Mesendoderm (in vitro differentiated cells): ENCODE data around the gene MUC2.

ENCODE experiments used
- DNase-seq: peaks from one replicate; pipeline ENCODE4 v3.0.0; 2013
- H2AK5ac ChIP-seq: 2 replicates; pipeline ENCODE4 v1.6.1; 2013; ENCODE audit warnings: low read length, inconsistent platforms
- H2BK120ac ChIP-seq: 2 replicates; pipeline ENCODE4 v1.6.1; 2013; ENCODE audit warnings: low read depth, mild to moderate bottlenecking, low read length, moderate library complexity, mixed read lengths
- H2BK15ac ChIP-seq: replicated peaks from 2 replicates; pipeline ENCODE4 v1.6.1; 2013; ENCODE audit warnings: low read depth, mild to moderate bottlenecking, moderate library complexity
- H2BK5ac ChIP-seq: 2 replicates; pipeline ENCODE4 v1.6.1; 2013; ENCODE audit warnings: low read length, inconsistent platforms
- H3K18ac ChIP-seq: 2 replicates; pipeline ENCODE4 v1.6.1; 2013; ENCODE audit warnings: mild to moderate bottlenecking, low read length, mixed read lengths
- H3K23ac ChIP-seq: one replicate; pipeline ENCODE4 v1.6.1; 2013; ENCODE audit warnings: low read length
- H3K27ac ChIP-seq: 2 replicates; pipeline ENCODE4 v1.5.1; 2013; ENCODE audit warnings: low read depth, mild to moderate bottlenecking, inconsistent platforms, low read length, moderate library complexity
- H3K27me3 ChIP-seq: 2 replicates; pipeline ENCODE4 v1.6.1; 2013; ENCODE audit warnings: low read length, control low read depth, mild to moderate bottlenecking, inconsistent platforms; ENCODE audit not compliant: insufficient read depth, poor library complexity
- H3K36me3 ChIP-seq: 2 replicates; pipeline ENCODE4 v1.6.1; 2013; ENCODE audit warnings: low read length, inconsistent platforms; ENCODE audit not compliant: control insufficient read depth, insufficient read depth
- H3K4ac ChIP-seq: one replicate; pipeline ENCODE4 v1.6.1; 2013; ENCODE audit warnings: low read depth, mild to moderate bottlenecking, low read length, moderate library complexity
- H3K4me1 ChIP-seq: 2 replicates; pipeline ENCODE4 v1.6.1; 2013; ENCODE audit warnings: low read depth, low read length, inconsistent platforms; ENCODE audit not compliant: control insufficient read depth
- H3K4me2 ChIP-seq: 2 replicates; pipeline ENCODE4 v1.6.1; 2013; ENCODE audit warnings: low read length
- H3K4me3 ChIP-seq: 2 replicates; pipeline ENCODE4 v1.5.1; 2013; ENCODE audit warnings: mild to moderate bottlenecking, low read length
- H3K56ac ChIP-seq: one replicate; pipeline ENCODE4 v1.6.1; 2013; ENCODE audit warnings: low read length
- H3K79me1 ChIP-seq: 2 replicates; pipeline ENCODE4 v1.6.1; 2013; ENCODE audit warnings: low read length, inconsistent platforms
- H3K79me2 ChIP-seq: 2 replicates; pipeline ENCODE4 v1.6.1; 2013; ENCODE audit warnings: mild to moderate bottlenecking, low read length; ENCODE audit not compliant: control insufficient read depth, insufficient read depth
- H3K9ac ChIP-seq: 2 replicates; pipeline ENCODE4 v1.6.1; 2013; ENCODE audit warnings: low read length, inconsistent platforms
- H4K5ac ChIP-seq: one replicate; pipeline ENCODE4 v1.6.1; 2013; ENCODE audit warnings: low read length
- H4K8ac ChIP-seq: one replicate; pipeline ENCODE4 v1.6.1; 2013; ENCODE audit warnings: low read depth, mild to moderate bottlenecking, control low read depth, low read length, moderate library complexity
- WGBS: extraction: QIAGEN DNeasy Blood & Tissue Kit; methylation state at CpG from one replicate; pipeline ENCODE4 v1.1.7; 2013; ENCODE audit warnings: low lambda C conversion rate, missing lambda C conversion rate; ENCODE audit not compliant: insufficient coverage; ENCODE audit errors: extremely low coverage; 5-methylcytosine and 5-hydroxymethylcytosine counted together

Gene MUC2

DNA sequence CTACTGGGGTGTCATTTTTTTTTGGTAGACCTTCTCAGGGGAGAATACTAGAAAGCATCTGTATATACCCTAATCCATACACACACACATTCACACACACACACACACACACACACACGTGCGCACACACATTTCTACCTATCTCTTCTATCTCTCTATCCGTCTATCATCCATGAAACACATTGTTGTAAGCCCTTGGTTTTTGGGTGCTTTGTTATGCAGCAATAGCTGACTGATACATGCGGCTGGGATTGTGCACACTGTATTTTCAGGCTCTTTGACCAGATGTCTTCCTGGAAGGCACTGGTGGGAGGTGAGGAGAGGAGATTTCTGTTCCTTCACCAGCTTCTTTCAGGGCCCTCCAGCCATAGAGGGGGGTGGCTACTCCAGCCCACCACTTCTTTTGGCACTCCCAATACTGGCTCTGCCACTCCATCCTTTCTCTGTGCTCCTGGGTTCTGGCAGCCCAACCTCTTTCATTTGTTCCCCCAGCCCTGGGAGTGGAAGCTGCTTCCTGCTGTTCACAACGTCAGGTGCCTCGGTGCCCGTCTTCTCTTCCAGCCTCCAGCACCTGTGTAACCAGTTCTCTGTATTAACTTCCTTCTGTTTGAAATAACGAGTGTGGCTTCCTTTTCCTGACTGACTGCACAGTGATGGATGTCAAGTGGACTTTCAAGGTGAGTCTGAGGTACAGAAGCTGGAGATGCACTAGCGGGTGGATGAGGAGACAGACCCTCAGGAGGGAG lies 12.4 kb upstream of the MUC2 start:
- no CpG with 5 or more reads among the region's 9 CpGs for WGBS
- Histone ChIP-seq H2BK15ac (no peak overlapping the region), H3K4me3 (no peak overlapping the region), H3K36me3 (no peaks in the 10 kb centered on the region), H3K4me1 (no peaks in the 10 kb centered on the region), H3K27me3 (no peaks in the 10 kb centered on the region), H3K79me1 (no peaks in the 10 kb centered on the region), H3K4me2 (no peak overlapping the region), H3K9ac (no peak overlapping the region), H3K4ac (no peak overlapping the region), H3K27ac (no peak overlapping the region), H3K79me2 (no peaks in the 10 kb centered on the region), H4K8ac (no peak overlapping the region), H3K56ac (no peak overlapping the region), H3K18ac (no peak overlapping the region), H3K23ac (no peak overlapping the region), H2BK5ac (no peak overlapping the region), H4K5ac (no peak overlapping the region), H2AK5ac (no peak overlapping the region), H2BK120ac (no peak overlapping the region)
- no peak for DNase-seq

DNA sequence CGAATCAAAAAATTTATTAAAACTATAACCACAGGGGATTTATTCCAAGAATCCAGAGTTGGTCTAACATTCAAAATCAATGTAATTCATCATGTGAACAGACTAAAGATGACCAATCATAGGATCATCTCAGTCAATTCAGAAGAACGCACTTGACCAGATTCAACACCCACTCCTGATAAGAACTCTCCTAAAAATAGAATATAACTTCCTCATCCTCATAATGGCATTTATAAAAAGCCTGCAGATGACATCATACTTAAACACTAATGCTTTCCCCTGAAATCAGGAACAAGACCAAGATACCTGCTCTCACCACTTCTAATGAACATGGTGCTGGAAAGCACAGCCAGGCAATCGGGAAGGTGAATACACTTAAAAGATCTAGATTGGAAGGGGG lies 10.5 kb upstream of the MUC2 start:
- H2BK5ac ChIP-seq, result no peak overlapping the region
- H4K5ac ChIP-seq, result no peak overlapping the region
- H3K23ac ChIP-seq, result no peak overlapping the region
- H3K36me3 ChIP-seq, result no peaks in the 10 kb centered on the region
- no peak overlapping the region for H3K9ac ChIP-seq
- H2BK15ac ChIP-seq, result no peak overlapping the region
- H3K18ac ChIP-seq, result no peak overlapping the region
- no peaks in the 10 kb centered on the region for H3K79me1 ChIP-seq
- H3K27me3 ChIP-seq, result no peaks in the 10 kb centered on the region
- H3K4me3 ChIP-seq, result no peak overlapping the region
- no CpG with 5 or more reads among the region's 3 CpGs for WGBS
- H2BK120ac ChIP-seq, result no peak overlapping the region
- no peaks in the 10 kb centered on the region for H3K79me2 ChIP-seq
- H2AK5ac ChIP-seq, result no peak overlapping the region
- H3K4ac ChIP-seq, result no peak overlapping the region
- H3K56ac ChIP-seq, result no peak overlapping the region
- H3K4me2 ChIP-seq, result no peak overlapping the region
- no peaks in the 10 kb centered on the region for H3K4me1 ChIP-seq
- H4K8ac ChIP-seq, result no peak overlapping the region
- no peak for DNase-seq
- no peak overlapping the region for H3K27ac ChIP-seq

DNA sequence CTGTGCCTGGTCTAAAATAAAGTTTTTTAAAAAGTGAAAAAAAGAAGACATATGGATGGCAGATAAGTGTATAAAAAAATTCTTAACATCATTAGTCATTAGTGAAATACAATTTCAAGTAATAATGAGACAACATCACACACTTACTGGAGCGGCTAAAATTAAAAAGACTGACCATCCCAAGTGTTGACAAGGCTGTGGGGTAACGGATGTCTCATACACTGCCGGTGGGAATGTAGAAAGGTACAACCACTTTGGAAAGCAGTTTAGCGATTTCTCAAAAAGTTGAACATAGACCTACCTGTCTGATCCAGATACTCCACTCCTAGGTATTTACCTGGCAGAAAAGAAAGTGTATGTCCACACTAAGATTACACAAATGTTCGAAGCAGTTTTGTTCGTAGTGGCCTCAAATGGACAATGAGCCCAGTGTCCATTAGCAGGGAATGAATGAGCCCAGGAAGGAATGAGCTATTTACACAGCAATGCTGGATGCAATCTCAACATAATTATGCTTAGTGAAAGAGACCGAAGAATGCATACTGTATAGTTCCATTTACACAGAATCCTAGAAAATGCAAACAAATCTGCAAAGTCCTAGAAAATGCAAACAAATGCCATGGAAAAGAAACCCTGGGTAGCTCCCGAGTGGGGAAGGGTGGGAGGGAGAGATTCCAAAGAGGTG lies 6.7 kb upstream of the MUC2 start:
- Histone ChIP-seq H4K8ac (no peak overlapping the region), H3K56ac (no peak overlapping the region), H3K4me1 (no peaks in the 10 kb centered on the region), H3K27ac (no peak overlapping the region), H2BK120ac (no peak overlapping the region), H3K27me3 (no peaks in the 10 kb centered on the region), H3K18ac (no peak overlapping the region), H3K4me2 (no peak overlapping the region), H2BK15ac (no peak overlapping the region), H3K23ac (no peak overlapping the region), H4K5ac (no peak overlapping the region), H3K79me2 (no peaks in the 10 kb centered on the region), H3K4me3 (no peak overlapping the region), H2BK5ac (no peak overlapping the region), H3K4ac (no peak overlapping the region), H3K9ac (no peak overlapping the region), H2AK5ac (no peak overlapping the region), H3K36me3 (no peaks in the 10 kb centered on the region), H3K79me1 (no peaks in the 10 kb centered on the region)
- no peak for DNase-seq
- no CpG with 5 or more reads among the region's 8 CpGs for WGBS

- H3K79me1 ChIP-seq, result no peaks in the 10 kb centered on the region
- H2AK5ac ChIP-seq, result no peak overlapping the region
- H3K56ac ChIP-seq, result no peak overlapping the region
- no peak overlapping the region for H2BK5ac ChIP-seq
- H3K36me3 ChIP-seq, result no peaks in the 10 kb centered on the region
- no peak overlapping the region for H3K4ac ChIP-seq
- no peaks in the 10 kb centered on the region for H3K79me2 ChIP-seq
- no peak overlapping the region for H2BK120ac ChIP-seq
- no peak overlapping the region for H2BK15ac ChIP-seq
- no peak overlapping the region for H3K27ac ChIP-seq
- no peak overlapping the region for H3K4me2 ChIP-seq
- H3K9ac ChIP-seq, result no peak overlapping the region
- no peaks in the 10 kb centered on the region for H3K27me3 ChIP-seq
- H3K4me1 ChIP-seq, result no peaks in the 10 kb centered on the region
- no peak overlapping the region for H4K5ac ChIP-seq
- no peak overlapping the region for H3K4me3 ChIP-seq
- no peak overlapping the region for H4K8ac ChIP-seq
- no peak overlapping the region for H3K18ac ChIP-seq
- no peak overlapping the region for H3K23ac ChIP-seq
- DNase-seq, result no peak
Measured at GRCh38 chr11:1069740-1070139, 4.9 kb upstream of the MUC2 start.

DNA sequence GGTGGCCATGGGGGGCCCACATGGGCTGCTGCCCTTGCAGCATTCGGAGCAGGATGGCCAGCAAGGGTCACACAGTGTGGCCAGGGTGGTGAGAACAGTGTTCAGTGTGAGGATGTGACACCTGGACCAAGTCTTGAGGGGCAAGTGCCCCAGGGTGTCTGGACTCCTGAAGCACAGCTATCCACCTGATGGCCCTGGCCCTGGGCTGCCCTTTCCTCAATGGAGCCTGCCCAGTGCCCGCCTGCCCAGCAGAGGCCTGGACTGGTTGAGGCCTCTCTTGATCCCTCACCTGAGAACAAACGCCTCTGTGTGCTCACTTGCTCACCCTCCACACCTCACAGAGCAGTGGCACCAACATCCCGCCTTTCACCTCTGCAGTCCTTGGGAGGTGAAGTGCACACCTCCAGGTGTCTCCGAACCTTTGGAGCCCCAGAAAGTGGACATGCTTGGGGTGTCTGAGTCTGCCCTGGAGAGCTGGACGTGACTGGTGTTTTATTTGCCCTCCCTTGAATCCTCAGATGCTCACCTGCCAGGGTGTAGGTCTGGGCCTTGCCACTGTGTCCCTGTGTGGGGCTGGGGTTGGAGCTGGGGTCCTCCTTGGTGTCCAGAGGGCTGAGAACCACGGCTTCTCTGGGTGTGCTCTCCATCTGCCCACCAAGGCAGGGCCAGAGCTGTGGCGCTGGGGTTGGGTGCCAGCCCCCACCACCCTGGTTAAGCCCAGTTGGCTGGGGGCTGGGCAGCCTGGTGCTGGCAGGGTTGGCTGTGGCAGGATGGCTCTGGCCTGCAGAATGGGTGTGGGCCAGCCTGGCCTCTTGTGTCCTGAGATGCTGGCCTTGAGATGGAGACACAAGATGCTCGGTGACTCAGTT lies 3.8 kb upstream of the MUC2 start:
- no peak for DNase-seq
- H3K27me3 ChIP-seq, result no peaks in the 10 kb centered on the region
- no peaks in the 10 kb centered on the region for H3K4me1 ChIP-seq
- H3K79me2 ChIP-seq, result no peaks in the 10 kb centered on the region
- H3K4me2 ChIP-seq, result no peak overlapping the region
- no peak overlapping the region for H3K23ac ChIP-seq
- H3K79me1 ChIP-seq, result no peaks in the 10 kb centered on the region
- H4K5ac ChIP-seq, result no peak overlapping the region
- no peak overlapping the region for H2AK5ac ChIP-seq
- H3K4me3 ChIP-seq, result no peak overlapping the region
- H2BK15ac ChIP-seq, result no peak overlapping the region
- no peak overlapping the region for H3K4ac ChIP-seq
- H2BK120ac ChIP-seq, result no peak overlapping the region
- no peak overlapping the region for H3K9ac ChIP-seq
- no peak overlapping the region for H4K8ac ChIP-seq
- no peak overlapping the region for H3K27ac ChIP-seq
- H3K36me3 ChIP-seq, result no peaks in the 10 kb centered on the region
- H3K56ac ChIP-seq, result no peak overlapping the region
- H2BK5ac ChIP-seq, result no peak overlapping the region
- H3K18ac ChIP-seq, result no peak overlapping the region
- WGBS, result no CpG with 5 or more reads among the region's 9 CpGs
